HAP-1 (cell line): ENCODE results near the gene KRT81.
"Not testable (repeated sequence)": the region's sequence is repeated elsewhere in the genome, so short reads cannot be mapped to it uniquely, and the experiment has no call there.

Source experiments
- DNase-seq, 2 experiments: peaks; one replicate each; pipeline ENCODE4 v3.0.0-alpha.2; 2016 to 2020; ENCODE audit warnings: low spot score in 2 of 2
- H3K27me3 ChIP-seq: fragments of 250-450 bp; sonication (Bioruptor Pico); 2 replicates; pipeline ENCODE4 v1.5.1; 2020; ENCODE audit warnings: low read depth, mild to moderate bottlenecking, moderate library complexity
- H3K36me3 ChIP-seq: fragments of 250-450 bp; sonication (Bioruptor Pico); replicated peaks from 2 replicates; pipeline ENCODE4 v1.5.1; 2020; ENCODE audit warnings: mild to moderate bottlenecking
- H3K4me1 ChIP-seq: fragments of 250-450 bp; sonication (Bioruptor Pico); 2 replicates; pipeline ENCODE4 v1.5.1; 2020; ENCODE audit warnings: mild to moderate bottlenecking
- H3K4me3 ChIP-seq: fragments of 250-450 bp; sonication (Bioruptor Pico); 2 replicates; pipeline ENCODE4 v1.5.1; 2020; ENCODE audit warnings: mild to moderate bottlenecking, moderate library complexity
- H3K9me3 ChIP-seq: fragments of 250-450 bp; sonication (Bioruptor Pico); 2 replicates; pipeline ENCODE4 v1.5.1; 2020; ENCODE audit warnings: mild to moderate bottlenecking, moderate library complexity
- in situ Hi-C: fragments of 300-500 bp; cut with MboI; formaldehyde crosslinking; loops from 3 replicates; pipeline ENCODE4 v1.14.3; 2020; ENCODE audit warnings: low sequenced_read_pairs, inconsistent platforms, mixed read lengths

The KRT81 gene

GRCh38 chr12:52298677-52299190 lies 7.4 kb upstream of the KRT81 start:
- no peaks in the 10 kb centered on the region for H3K36me3 ChIP-seq
- no peak overlapping the region for H3K4me3 ChIP-seq
- no peak for DNase-seq
- H3K4me1 ChIP-seq = no peaks in the 10 kb centered on the region
- H3K9me3 ChIP-seq = no peaks in the 10 kb centered on the region
- in situ Hi-C loops = no loop called here
- peaks cover 2% of the 10 kb centered on the region; the same call in 1 of the 2 replicates for H3K27me3 ChIP-seq

- H3K9me3 ChIP-seq = no peaks in the 10 kb centered on the region
- peaks cover 4% of the 10 kb centered on the region for H3K27me3 ChIP-seq
- in situ Hi-C loops = no loop called here
- H3K36me3 ChIP-seq = no peaks in the 10 kb centered on the region
- no peak for DNase-seq
- H3K4me1 ChIP-seq = no peaks in the 10 kb centered on the region
- H3K4me3 ChIP-seq = no peak overlapping the region
These were observed 5.4 kb upstream of the KRT81 start for GRCh38 chr12:52296572-52297215.

- no peaks in the 10 kb centered on the region for H3K9me3 ChIP-seq
- no peaks in the 10 kb centered on the region for H3K36me3 ChIP-seq
- DNase-seq = no peak
- peaks cover 5% of the 10 kb centered on the region; the same call in 1 of the 2 replicates for H3K27me3 ChIP-seq
- in situ Hi-C loops = no loop called here
- no peak overlapping the region for H3K4me3 ChIP-seq
- no peaks in the 10 kb centered on the region for H3K4me1 ChIP-seq
These were observed 4.3 kb upstream of the KRT81 start for GRCh38 chr12:52295663-52296062.

GRCh38 chr12:52294803-52295202 lies 3.5 kb upstream of the KRT81 start:
- peaks cover 5% of the 10 kb centered on the region; the same call in 1 of the 2 replicates for H3K27me3 ChIP-seq
- no peak for DNase-seq
- H3K4me3 ChIP-seq = no peak overlapping the region
- no peaks in the 10 kb centered on the region for H3K36me3 ChIP-seq
- in situ Hi-C loops = no loop called here
- no peaks in the 10 kb centered on the region for H3K4me1 ChIP-seq
- no peaks in the 10 kb centered on the region for H3K9me3 ChIP-seq

- no peak for DNase-seq
- in situ Hi-C loops = no loop called here
- Histone ChIP-seq H3K36me3 (no peaks in the 10 kb centered on the region), H3K27me3 (peaks cover 5% of the 10 kb centered on the region; the same call in 1 of the 2 replicates), H3K4me3 (no peak overlapping the region), H3K9me3 (no peaks in the 10 kb centered on the region), H3K4me1 (no peaks in the 10 kb centered on the region)
These were observed 2.6 kb upstream of the KRT81 start for GRCh38 chr12:52293926-52294325.

GRCh38 chr12:52290483-52291134 lies 725 bp downstream of the KRT81 start:
- H3K36me3 ChIP-seq, DNase-seq, H3K4me3 ChIP-seq, H3K9me3 ChIP-seq, H3K27me3 ChIP-seq, in situ Hi-C loops, H3K4me1 ChIP-seq: not testable (repeated sequence)

GRCh38 chr12:52287816-52288805 lies 3.2 kb downstream of the KRT81 start:
- H3K27me3 ChIP-seq, in situ Hi-C loops, H3K9me3 ChIP-seq, DNase-seq, H3K36me3 ChIP-seq, H3K4me1 ChIP-seq, H3K4me3 ChIP-seq: not testable (repeated sequence)

- H3K9me3 ChIP-seq, H3K27me3 ChIP-seq, in situ Hi-C loops, H3K4me1 ChIP-seq, DNase-seq, H3K4me3 ChIP-seq, H3K36me3 ChIP-seq: not testable (repeated sequence)
These were observed 4.2 kb downstream of the KRT81 start for GRCh38 chr12:52286857-52287785.

GRCh38 chr12:52285851-52286530 lies 5.3 kb downstream of the KRT81 start:
- H3K4me3 ChIP-seq = no peak overlapping the region
- no peaks in the 10 kb centered on the region for H3K9me3 ChIP-seq
- H3K36me3 ChIP-seq = no peaks in the 10 kb centered on the region
- no peak for DNase-seq
- H3K4me1 ChIP-seq = no peaks in the 10 kb centered on the region; the same call in 1 of the 2 replicates
- in situ Hi-C loops = no loop called here
- no peaks in the 10 kb centered on the region for H3K27me3 ChIP-seq

- H3K36me3 ChIP-seq = no peaks in the 10 kb centered on the region
- H3K4me1 ChIP-seq = peaks cover 7% of the 10 kb centered on the region
- in situ Hi-C loops = no loop called here
- DNase-seq = no peak
- no peaks in the 10 kb centered on the region for H3K9me3 ChIP-seq
- no peak overlapping the region for H3K4me3 ChIP-seq
- H3K27me3 ChIP-seq = no peaks in the 10 kb centered on the region
These were observed 6.1 kb downstream of the KRT81 start for GRCh38 chr12:52285172-52285745.

- no peak overlapping the region for H3K4me3 ChIP-seq
- H3K9me3 ChIP-seq = no peaks in the 10 kb centered on the region
- in situ Hi-C loops = no loop called here
- no peaks in the 10 kb centered on the region for H3K27me3 ChIP-seq
- no peak for DNase-seq
- H3K4me1 ChIP-seq = peaks cover 13% of the 10 kb centered on the region
- no peaks in the 10 kb centered on the region for H3K36me3 ChIP-seq
These were observed 6.7 kb downstream of the KRT81 start for GRCh38 chr12:52284562-52285171.
